OCI-LY3 (cell line): ENCODE data around the gene ZNF155.

Source experiments
- EZH2phosphoT487 ChIP-seq: fragments of 200-600 bp; shearing (Covaris generic); IDR thresholded peaks from 2 replicates; pipeline ENCODE4 v1.6.1; 2018; ENCODE audit warnings: antibody characterized with exemption, mixed run types, low read depth
- TF ChIP-seq, protein P1 (sequence below): fragments of 200-600, 300-600 bp; sonication (generic); IDR thresholded peaks from 2 replicates; pipeline ENCODE4 v1.5.1; 2014; ENCODE audit warnings: antibody characterized with exemption, low read length, low read depth

DNA sequence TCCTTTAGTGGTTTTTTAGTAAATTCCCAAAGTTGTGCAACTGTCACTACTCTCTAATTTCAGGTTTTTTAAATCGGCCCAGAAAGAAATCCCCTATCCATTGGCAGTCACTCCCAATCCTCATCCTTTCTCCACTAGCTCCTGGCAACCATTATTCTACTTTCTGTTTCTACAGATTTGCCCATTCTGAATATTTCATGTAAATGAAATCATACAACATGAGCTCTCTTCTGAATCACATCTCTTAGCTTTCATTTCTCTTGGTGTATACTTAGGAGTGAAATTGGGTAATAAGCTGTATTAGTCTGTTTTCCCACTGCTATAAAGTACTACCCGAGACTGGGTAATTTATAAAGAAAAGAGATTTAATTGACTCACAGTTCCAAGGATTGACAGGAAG is 58.2 kb downstream of the ZNF155 start:
- TF ChIP-seq, protein P1, sequence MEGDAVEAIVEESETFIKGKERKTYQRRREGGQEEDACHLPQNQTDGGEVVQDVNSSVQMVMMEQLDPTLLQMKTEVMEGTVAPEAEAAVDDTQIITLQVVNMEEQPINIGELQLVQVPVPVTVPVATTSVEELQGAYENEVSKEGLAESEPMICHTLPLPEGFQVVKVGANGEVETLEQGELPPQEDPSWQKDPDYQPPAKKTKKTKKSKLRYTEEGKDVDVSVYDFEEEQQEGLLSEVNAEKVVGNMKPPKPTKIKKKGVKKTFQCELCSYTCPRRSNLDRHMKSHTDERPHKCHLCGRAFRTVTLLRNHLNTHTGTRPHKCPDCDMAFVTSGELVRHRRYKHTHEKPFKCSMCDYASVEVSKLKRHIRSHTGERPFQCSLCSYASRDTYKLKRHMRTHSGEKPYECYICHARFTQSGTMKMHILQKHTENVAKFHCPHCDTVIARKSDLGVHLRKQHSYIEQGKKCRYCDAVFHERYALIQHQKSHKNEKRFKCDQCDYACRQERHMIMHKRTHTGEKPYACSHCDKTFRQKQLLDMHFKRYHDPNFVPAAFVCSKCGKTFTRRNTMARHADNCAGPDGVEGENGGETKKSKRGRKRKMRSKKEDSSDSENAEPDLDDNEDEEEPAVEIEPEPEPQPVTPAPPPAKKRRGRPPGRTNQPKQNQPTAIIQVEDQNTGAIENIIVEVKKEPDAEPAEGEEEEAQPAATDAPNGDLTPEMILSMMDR = no peak
- no peak for TF ChIP-seq EZH2phosphoT487
